Stimulated activated CD8-positive, alpha-beta memory T cell treated with anti-CD3 and anti-CD28 coated beads, Interleukin-12 subunit alpha, Interleukin-12 subunit beta, amount 100 ng/mL, for 24 hours (primary cell): Measurements from ENCODE around the gene SALL2.

Experiments
- DNase-seq: peaks from one replicate; pipeline ENCODE4 v3.0.0-alpha.2; 2020; ENCODE audit errors: extremely low read depth

The SALL2 gene

GRCh38 chr14:21528381-21529348 is 2.5 kb upstream of the SALL2 start:
- DNase-seq: no peak

- no peak for DNase-seq
These were observed 1.2 kb upstream of the SALL2 start for GRCh38 chr14:21527318-21527679.

- DNase-seq: no peak
These were observed 649 bp upstream of the SALL2 start for GRCh38 chr14:21526672-21527317.

- DNase-seq: no peak
These were observed 580 bp downstream of the SALL2 start for GRCh38 chr14:21525571-21525961.

GRCh38 chr14:21524575-21525490 is 1.3 kb downstream of the SALL2 start:
- DNase-seq: no peak

GRCh38 chr14:21523203-21523602 is 2.9 kb downstream of the SALL2 start:
- no peak for DNase-seq

- no peak for DNase-seq
These were observed 4.6 kb downstream of the SALL2 start for GRCh38 chr14:21521501-21521900.

- DNase-seq: no peak
These were observed 5.4 kb downstream of the SALL2 start for GRCh38 chr14:21520767-21521166.

GRCh38 chr14:21518725-21519124 is 7.4 kb downstream of the SALL2 start:
- no peak for DNase-seq

- DNase-seq: no peak
These were observed 11.8 kb downstream of the SALL2 start for GRCh38 chr14:21514341-21514740.

GRCh38 chr14:21510735-21511657 is 15.2 kb downstream of the SALL2 start, which contains the start of gene METTL3:
TSS of gene METTL3 (minus strand) at chr14:21511340. CDS start at chr14:21511223, 117 bp downstream.
- peak; percentile 80 for DNase-seq

GRCh38 chr14:21509432-21510143 is 16.6 kb downstream of the SALL2 start:
- DNase-seq: no peak

- no peak for DNase-seq
These were observed 19.6 kb downstream of the SALL2 start for GRCh38 chr14:21506557-21506956.

- no peak for DNase-seq
These were observed 21.1 kb downstream of the SALL2 start for GRCh38 chr14:21505012-21505553.

GRCh38 chr14:21503376-21503775 is 22.8 kb downstream of the SALL2 start:
- no peak for DNase-seq

GRCh38 chr14:21501568-21501967 is 24.6 kb downstream of the SALL2 start:
- DNase-seq: no peak

- no peak for DNase-seq
These were observed 27.3 kb downstream of the SALL2 start for GRCh38 chr14:21498540-21499526.

- no peak for DNase-seq
These were observed 29.7 kb downstream of the SALL2 start for GRCh38 chr14:21496453-21496852.
